Suprapubic skin (tissue), 4 donors: ENCODE results near the gene IL4I1. TPM values are rescaled to one million over a fixed set of nuclear protein-coding genes. Genes with fewer than 3 reads are reported as not detected.

ENCODE experiments used
- DNase-seq, 2 donors: peaks; one replicate each; pipeline ENCODE4 v3.0.0-alpha.2; 2019; ENCODE audit warnings: low spot score in 2 of 2
- H3K27ac ChIP-seq: fragments of 200-600 bp; sonication (generic); one replicate; pipeline ENCODE4 v1.5.1; 2019
- H3K27me3 ChIP-seq: fragments of 200-600 bp; sonication (generic); one replicate; pipeline ENCODE4 v1.5.1; 2019
- H3K36me3 ChIP-seq: fragments of 200-600 bp; sonication (generic); one replicate; pipeline ENCODE4 v1.5.1; 2019
- H3K4me1 ChIP-seq: fragments of 200-600 bp; sonication (generic); one replicate; pipeline ENCODE4 v1.5.1; 2019
- H3K4me3 ChIP-seq: fragments of 200-600 bp; sonication (generic); one replicate; pipeline ENCODE4 v1.5.1; 2019; ENCODE audit warnings: mild to moderate bottlenecking
- H3K9me3 ChIP-seq: fragments of 200-600 bp; sonication (generic); one replicate; pipeline ENCODE4 v1.5.1; 2019
- EP300 ChIP-seq: sonication (generic); formaldehyde crosslinking; IDR thresholded peaks from one replicate; pipeline ENCODE4 v1.6.1; 2017; ENCODE audit warnings: antibody characterized with exemption
- POLR2A ChIP-seq, 2 donors: fragments of 450-650 bp; IDR thresholded peaks; one replicate each; pipeline ENCODE4 v1.6.1; 2017; ENCODE audit warnings: antibody characterized with exemption in 2 of 2, mild to moderate bottlenecking in 2 of 2, moderate library complexity in 2 of 2
- POLR2AphosphoS5 ChIP-seq, 3 donors: sonication (generic); formaldehyde crosslinking; IDR thresholded peaks; one replicate each; pipeline ENCODE4 v1.6.1; 2017; ENCODE audit warnings: antibody characterized with exemption in 3 of 3
- WGBS: methylation state at CpG from one replicate; pipeline ENCODE4 v1.1.5; 2018; 5-methylcytosine and 5-hydroxymethylcytosine counted together
- total RNA-seq, 4 donors: library from RNA; depleted of rRNA; stranded (reverse); fragments of >200 nt; gene quantifications; one replicate each; pipeline ENCODE4 v1.1.0, GENCODE V29; 2016
- TF ChIP-seq, protein P1 (sequence below), 2 donors: fragments of 200-600 bp in 1 of 2; fragments of 450-650 bp in 1 of 2; sonication (generic) in 1 of 2; IDR thresholded peaks; one replicate each; pipeline ENCODE4 v1.5.1; 2016 to 2019; ENCODE audit warnings: antibody characterized with exemption in 2 of 2, mild to moderate bottlenecking in 1 of 2, moderate library complexity in 1 of 2

Gene IL4I1
- total RNA-seq, 4 donors from 2014 or later, result 0.89 TPM; not detected in 3

DNA sequence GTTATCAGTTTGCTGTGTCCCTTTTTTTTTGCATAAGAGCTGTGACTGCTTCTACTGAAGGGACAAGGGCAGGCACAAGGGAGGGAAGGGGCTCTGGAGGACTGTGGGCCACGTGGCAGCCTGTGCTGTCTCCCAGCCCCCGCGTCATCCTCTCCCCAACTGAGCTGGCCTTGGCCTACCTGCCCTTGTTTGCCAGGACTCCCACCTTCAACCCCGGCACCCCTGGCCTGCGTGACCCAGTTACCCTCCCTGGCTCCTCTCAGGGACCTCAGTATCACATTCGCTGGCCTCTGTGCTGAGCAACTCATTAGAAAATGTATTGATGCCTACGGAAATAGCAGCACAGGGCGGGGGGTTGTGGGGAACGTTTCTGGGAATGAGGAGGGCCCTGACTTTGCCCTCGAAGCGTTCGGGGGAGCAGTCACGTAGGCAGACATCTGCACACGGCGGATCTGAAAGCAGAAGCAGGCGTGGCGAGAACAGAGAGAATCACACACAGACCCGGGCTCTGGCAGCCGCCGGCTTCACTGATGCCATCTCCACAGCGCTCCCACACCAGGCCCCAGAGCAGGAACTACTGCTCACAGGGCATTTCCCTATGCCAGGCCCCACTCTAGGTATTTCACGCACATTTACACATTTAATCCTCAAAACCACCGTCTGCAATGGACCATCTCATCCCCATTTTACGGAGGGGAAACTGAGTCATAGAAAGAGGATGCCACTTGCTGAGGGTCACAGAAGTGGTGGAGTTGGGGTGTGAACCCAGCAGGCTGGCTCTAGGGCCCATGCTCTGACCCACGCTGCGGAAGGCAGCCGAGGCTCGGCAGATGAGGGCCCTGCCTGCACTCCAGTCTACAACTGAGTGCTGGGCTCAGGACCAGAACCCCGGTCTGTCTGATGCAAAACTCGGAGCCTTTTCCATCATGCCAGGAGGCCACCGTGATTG lies 26.6 kb upstream of the IL4I1 start:
- no peaks in the 10 kb centered on the region for H3K27me3 ChIP-seq
- no peak for DNase-seq
- peaks cover 48% of the 10 kb centered on the region for H3K36me3 ChIP-seq
- H3K4me1 ChIP-seq, result peaks cover 20% of the 10 kb centered on the region
- no peak overlapping the region for H3K27ac ChIP-seq
- 81% methylated on average over 26 of the region's 31 CpGs for WGBS
- no peak for TF ChIP-seq POLR2AphosphoS5 (IDR thresholded peaks at IDR 0.05)
- TF ChIP-seq EP300, result no peak
- TF ChIP-seq, protein P1, sequence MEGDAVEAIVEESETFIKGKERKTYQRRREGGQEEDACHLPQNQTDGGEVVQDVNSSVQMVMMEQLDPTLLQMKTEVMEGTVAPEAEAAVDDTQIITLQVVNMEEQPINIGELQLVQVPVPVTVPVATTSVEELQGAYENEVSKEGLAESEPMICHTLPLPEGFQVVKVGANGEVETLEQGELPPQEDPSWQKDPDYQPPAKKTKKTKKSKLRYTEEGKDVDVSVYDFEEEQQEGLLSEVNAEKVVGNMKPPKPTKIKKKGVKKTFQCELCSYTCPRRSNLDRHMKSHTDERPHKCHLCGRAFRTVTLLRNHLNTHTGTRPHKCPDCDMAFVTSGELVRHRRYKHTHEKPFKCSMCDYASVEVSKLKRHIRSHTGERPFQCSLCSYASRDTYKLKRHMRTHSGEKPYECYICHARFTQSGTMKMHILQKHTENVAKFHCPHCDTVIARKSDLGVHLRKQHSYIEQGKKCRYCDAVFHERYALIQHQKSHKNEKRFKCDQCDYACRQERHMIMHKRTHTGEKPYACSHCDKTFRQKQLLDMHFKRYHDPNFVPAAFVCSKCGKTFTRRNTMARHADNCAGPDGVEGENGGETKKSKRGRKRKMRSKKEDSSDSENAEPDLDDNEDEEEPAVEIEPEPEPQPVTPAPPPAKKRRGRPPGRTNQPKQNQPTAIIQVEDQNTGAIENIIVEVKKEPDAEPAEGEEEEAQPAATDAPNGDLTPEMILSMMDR (IDR thresholded peaks at IDR 0.05), result no peak
- no peak for TF ChIP-seq POLR2A (IDR thresholded peaks at IDR 0.05)
- no peaks in the 10 kb centered on the region for H3K9me3 ChIP-seq
- no peak overlapping the region for H3K4me3 ChIP-seq

DNA sequence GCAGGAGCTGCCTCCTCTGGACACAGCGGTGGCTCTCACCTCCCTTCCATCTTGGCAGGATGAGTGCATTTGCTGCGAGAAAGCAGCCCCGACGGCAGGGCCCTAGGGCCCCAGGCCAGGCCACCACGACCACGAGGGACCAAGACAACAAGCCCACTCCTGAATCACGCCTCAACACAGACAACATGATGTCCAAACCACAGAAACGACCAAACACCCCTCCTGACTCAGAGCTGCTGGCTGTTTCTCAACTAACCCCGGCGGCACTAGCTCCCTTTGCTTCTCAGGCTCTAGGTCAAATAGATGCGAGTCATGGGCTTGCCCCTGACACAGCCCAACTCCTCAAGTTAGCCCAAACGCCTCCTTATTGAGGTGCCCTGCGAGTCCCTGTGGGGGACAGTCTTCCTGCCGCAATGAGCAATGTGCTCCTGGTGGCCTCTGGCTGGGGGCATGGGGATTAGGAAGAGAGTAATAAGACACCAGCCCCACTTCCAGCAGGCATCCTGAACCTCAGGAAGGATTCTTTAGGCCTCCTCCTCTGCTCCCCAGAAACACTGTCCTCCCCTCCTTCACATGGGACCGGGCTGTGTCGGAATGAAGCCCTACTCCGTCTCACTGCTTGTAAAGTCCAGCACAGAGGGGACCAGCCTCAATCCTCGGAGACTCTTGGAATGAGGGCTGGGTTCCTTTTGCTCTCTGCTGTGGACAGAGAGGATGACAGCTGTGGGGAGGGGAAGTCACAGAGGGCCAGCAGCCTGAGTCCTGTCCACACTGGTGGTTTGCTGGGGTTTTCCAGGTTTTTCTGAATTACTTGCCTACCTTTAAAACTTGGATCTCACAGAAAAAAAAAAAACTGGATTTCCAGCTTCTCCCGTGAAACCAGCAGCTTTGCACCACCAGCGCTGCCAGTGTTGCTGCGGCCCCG lies 25.4 kb upstream of the IL4I1 start:
- H3K36me3 ChIP-seq, result peaks cover 59% of the 10 kb centered on the region
- no peak overlapping the region for H3K27ac ChIP-seq
- H3K4me3 ChIP-seq, result no peak overlapping the region
- no peaks in the 10 kb centered on the region for H3K27me3 ChIP-seq
- H3K4me1 ChIP-seq, result peaks cover 8% of the 10 kb centered on the region
- WGBS, result 93% methylated on average over 9 of the region's 22 CpGs
- no peak for TF ChIP-seq POLR2AphosphoS5 (IDR thresholded peaks at IDR 0.05)
- no peak for TF ChIP-seq EP300
- TF ChIP-seq, protein P1 (IDR thresholded peaks at IDR 0.05), result no peak
- TF ChIP-seq POLR2A (IDR thresholded peaks at IDR 0.05), result no peak
- H3K9me3 ChIP-seq, result no peaks in the 10 kb centered on the region
- no peak for DNase-seq

DNA sequence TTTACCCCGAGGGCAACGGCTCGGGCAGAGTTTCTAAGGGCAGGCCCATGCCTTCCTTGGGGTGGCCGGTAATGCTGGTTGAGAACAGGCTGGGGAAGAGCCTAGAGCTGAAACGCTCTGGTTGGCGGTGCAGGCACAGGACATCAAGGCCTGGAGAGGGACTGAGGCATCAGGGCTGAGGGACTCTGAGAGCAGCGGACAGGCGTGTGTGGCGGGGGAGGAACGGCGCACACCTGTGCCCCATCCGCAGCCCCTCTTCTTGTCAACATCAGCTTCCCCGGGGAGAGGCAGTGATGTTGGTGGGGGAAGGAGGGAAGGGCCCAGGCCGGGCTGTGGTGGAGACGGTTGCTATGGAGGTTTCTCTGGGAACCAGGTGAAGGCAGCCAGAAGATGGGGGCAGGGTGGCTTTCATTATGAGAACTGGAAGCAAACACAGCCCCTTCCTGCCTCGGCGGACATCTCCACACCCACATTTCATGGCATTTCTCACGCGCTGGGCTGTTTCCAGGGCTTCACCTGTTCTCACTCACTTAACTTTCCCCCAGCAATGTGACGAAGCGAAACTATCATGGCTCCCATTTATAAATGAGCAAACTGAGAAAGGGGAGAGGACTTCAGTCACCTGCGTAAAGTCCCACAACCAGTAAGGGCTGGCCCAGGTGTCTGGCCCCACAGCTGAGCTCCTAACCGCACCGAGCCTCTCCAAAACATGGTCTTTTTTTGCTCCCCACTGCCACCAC lies 24.1 kb upstream of the IL4I1 start:
- no peak for DNase-seq
- 91% methylated on average over 24 of the region's 24 CpGs for WGBS

DNA sequence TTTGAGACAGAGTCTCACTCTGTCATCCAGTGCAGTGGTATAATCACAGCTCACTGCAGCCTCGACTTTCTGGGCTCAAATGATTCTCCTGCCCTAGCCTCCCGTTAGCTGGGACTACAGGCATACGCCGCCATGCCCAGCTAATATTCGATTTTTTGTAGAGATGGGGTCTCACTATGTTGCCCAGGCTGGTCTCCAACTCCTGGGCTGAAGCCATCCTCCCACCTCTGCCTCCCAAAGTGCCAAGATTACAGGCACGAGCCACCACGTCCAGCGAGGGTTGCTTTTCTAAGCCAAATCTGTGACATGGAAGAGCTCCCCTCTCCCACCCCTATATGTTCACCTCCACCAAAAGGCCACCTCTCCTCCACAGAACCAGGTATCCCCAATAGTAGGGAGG lies 21.4 kb upstream of the IL4I1 start:
- DNase-seq, result no peak
- no peaks in the 10 kb centered on the region for H3K4me1 ChIP-seq
- H3K4me3 ChIP-seq, result no peak overlapping the region
- WGBS, result 91% methylated on average over 8 of the region's 8 CpGs
- H3K27me3 ChIP-seq, result no peaks in the 10 kb centered on the region
- H3K9me3 ChIP-seq, result no peaks in the 10 kb centered on the region
- no peak overlapping the region for H3K27ac ChIP-seq
- TF ChIP-seq POLR2A (IDR thresholded peaks at IDR 0.05) (no peak), POLR2AphosphoS5 (IDR thresholded peaks at IDR 0.05) (no peak), EP300 (no peak)
- TF ChIP-seq, protein P1 (IDR thresholded peaks at IDR 0.05), result no peak
- H3K36me3 ChIP-seq, result peaks cover 63% of the 10 kb centered on the region

More for the DNA sequence above, 24.1 kb upstream of the IL4I1 start:
- Histone ChIP-seq H3K9me3 (no peaks in the 10 kb centered on the region), H3K4me3 (no peak overlapping the region), H3K36me3 (peaks cover 63% of the 10 kb centered on the region), H3K27ac (no peak overlapping the region), H3K27me3 (no peaks in the 10 kb centered on the region), H3K4me1 (peaks cover 8% of the 10 kb centered on the region)
- TF ChIP-seq POLR2A (IDR thresholded peaks at IDR 0.05) (no peak), POLR2AphosphoS5 (IDR thresholded peaks at IDR 0.05) (no peak), EP300 (no peak)
- TF ChIP-seq, protein P1 (IDR thresholded peaks at IDR 0.05), result no peak
